Fibroblast of lung (primary cell): ENCODE measurements around the gene CHN2. TPM values are rescaled to one million over a fixed set of nuclear protein-coding genes. Genes with fewer than 3 reads are reported as not detected.

Experiments
- DNase-seq, 2 donors: peaks; one replicate each; pipeline versions ENCODE4 v3.0.0 to v3.0.0-alpha.2; 2010; ENCODE audit warnings: low read depth in 2 of 2
- H2AFZ ChIP-seq: 2 replicates; pipeline ENCODE4 v1.5.1; 2012; ENCODE audit warnings: low read length, control low read depth, inconsistent platforms
- H3K27ac ChIP-seq: 2 replicates; pipeline ENCODE4 v1.5.1; 2011; ENCODE audit warnings: low read length, control low read depth; ENCODE audit not compliant: insufficient read depth
- H3K27me3 ChIP-seq: 2 replicates; pipeline ENCODE4 v1.5.1; 2011; ENCODE audit warnings: mild to moderate bottlenecking, low read length; ENCODE audit not compliant: control insufficient read depth, insufficient read depth
- H3K36me3 ChIP-seq: 2 replicates; pipeline ENCODE4 v1.5.1; 2011; ENCODE audit warnings: low read length; ENCODE audit not compliant: control insufficient read depth, insufficient read depth
- H3K4me1 ChIP-seq: 2 replicates; pipeline ENCODE4 v1.5.1; 2011; ENCODE audit warnings: low read length; ENCODE audit not compliant: control insufficient read depth, insufficient read depth; ENCODE audit errors: extremely low read depth
- H3K4me2 ChIP-seq: 2 replicates; pipeline ENCODE4 v1.5.1; 2011; ENCODE audit warnings: low read length, control low read depth; ENCODE audit not compliant: insufficient read depth; ENCODE audit errors: extremely low read depth
- H3K4me3 ChIP-seq, 4 experiments: fragments of 200-600 bp in 1 of 4; sonication (generic) in 1 of 4; replicated peaks in 1 of 4; 2 replicates each; pipeline ENCODE4 v1.5.1; 2011 to 2016; ENCODE audit warnings: low read length in 4 of 4, low read depth in 3 of 4, mild to moderate bottlenecking in 3 of 4, control low read depth in 2 of 4, inconsistent platforms in 1 of 4, mixed read lengths in 1 of 4; ENCODE audit not compliant: insufficient read depth in 1 of 4; ENCODE audit errors: control extremely low read depth in 1 of 4
- H3K79me2 ChIP-seq: 2 replicates; pipeline ENCODE4 v1.5.1; 2012; ENCODE audit warnings: mild to moderate bottlenecking, low read length, inconsistent platforms; ENCODE audit not compliant: control insufficient read depth, insufficient read depth
- H3K9ac ChIP-seq: 2 replicates; pipeline ENCODE4 v1.5.1; 2011; ENCODE audit warnings: mild to moderate bottlenecking, low read length, control low read depth; ENCODE audit not compliant: insufficient read depth
- H3K9me3 ChIP-seq: 2 replicates; pipeline ENCODE4 v1.5.1; 2012; ENCODE audit warnings: low read depth, low read length; ENCODE audit not compliant: control insufficient read depth, insufficient read depth
- H4K20me1 ChIP-seq: 2 replicates; pipeline ENCODE4 v1.5.1; 2011; ENCODE audit warnings: low read length; ENCODE audit not compliant: control insufficient read depth, insufficient read depth; ENCODE audit errors: extremely low read depth
- CTCF ChIP-seq, 2 donors: IDR thresholded peaks in 1 of 2; conservative IDR thresholded peaks in 1 of 2; 1 replicate in 1 of 2; 2 replicates in 1 of 2; pipeline ENCODE4 v1.5.1; 2011 to 2012; ENCODE audit warnings: low read length in 2 of 2, control low read depth in 1 of 2, inconsistent platforms in 1 of 2, low read depth in 1 of 2, mild to moderate bottlenecking in 1 of 2
- EZH2 ChIP-seq: IDR thresholded peaks from 2 replicates; pipeline ENCODE4 v1.5.1; 2012; ENCODE audit warnings: low read length, control low read depth, mild to moderate bottlenecking; ENCODE audit errors: missing control alignments
- polyA plus RNA-seq, 2 donors: library from polyadenylated mRNA; depleted of rRNA in 1 of 2; stranded (reverse) in 1 of 2; unstranded in 1 of 2; fragments of >200 nt; gene quantifications; 2 replicates each; pipeline ENCODE4 v1.2.1, GENCODE V29; 2011 to 2012; ENCODE audit warnings: missing spikeins in 1 of 2
- total RNA-seq: library from RNA; depleted of rRNA; stranded (reverse); fragments of >200 nt; gene quantifications from 2 replicates; pipeline ENCODE4 v1.2.1, GENCODE V29; 2014

The CHN2 gene
- total and polyA plus RNA-seq, 2 donors (not counting 1 experiment from before 2014, with no cell fraction given), result 0.33 to 0.53 TPM

DNA sequence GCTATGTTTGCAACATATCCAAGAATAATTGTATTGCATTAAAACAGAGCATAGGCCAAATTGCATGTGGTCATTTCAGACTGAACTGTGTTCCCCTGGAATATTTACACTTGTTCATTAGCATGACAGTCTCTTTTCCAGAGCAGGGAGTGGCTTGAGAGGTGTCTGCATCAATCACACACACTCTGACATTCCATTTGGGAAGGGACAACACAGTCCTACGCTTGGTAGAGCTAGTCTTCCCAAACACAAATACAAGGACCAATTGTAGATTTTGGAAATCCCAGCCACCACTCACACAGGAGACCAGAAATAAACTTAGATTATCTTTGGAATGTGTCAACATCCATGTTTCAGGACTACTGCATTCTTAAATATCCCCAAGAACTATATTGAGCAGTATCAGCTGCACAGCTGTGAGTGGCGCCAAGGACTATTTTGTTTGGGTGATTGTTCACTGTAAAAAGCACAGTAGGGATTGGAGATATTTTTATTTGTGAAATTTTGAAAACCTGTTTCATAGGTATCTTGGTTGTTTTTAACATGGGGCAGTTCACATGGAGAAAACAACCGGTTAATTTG lies 275.5 kb downstream of the CHN2 start:
- H3K9me3 ChIP-seq, result no peaks in the 10 kb centered on the region
- no peak overlapping the region for H3K4me3 ChIP-seq
- peaks cover 3% of the 10 kb centered on the region for H3K27me3 ChIP-seq
- no peak overlapping the region for H2AFZ ChIP-seq
- DNase-seq, result no peak
- no peak overlapping the region for H3K4me2 ChIP-seq
- H3K79me2 ChIP-seq, result no peaks in the 10 kb centered on the region
- TF ChIP-seq CTCF (conservative IDR thresholded peaks at IDR 0.05 in 1 of 2, IDR thresholded peaks at IDR 0.05 in 1 of 2; ENCODE audit: low read depth in 1 of 2, low read length in 2 of 2), result no peak
- TF ChIP-seq EZH2, result no peak
- no peaks in the 10 kb centered on the region for H4K20me1 ChIP-seq
- no peaks in the 10 kb centered on the region for H3K4me1 ChIP-seq
- no peaks in the 10 kb centered on the region for H3K36me3 ChIP-seq
- H3K27ac ChIP-seq, result no peak overlapping the region
- H3K9ac ChIP-seq, result no peak overlapping the region

DNA sequence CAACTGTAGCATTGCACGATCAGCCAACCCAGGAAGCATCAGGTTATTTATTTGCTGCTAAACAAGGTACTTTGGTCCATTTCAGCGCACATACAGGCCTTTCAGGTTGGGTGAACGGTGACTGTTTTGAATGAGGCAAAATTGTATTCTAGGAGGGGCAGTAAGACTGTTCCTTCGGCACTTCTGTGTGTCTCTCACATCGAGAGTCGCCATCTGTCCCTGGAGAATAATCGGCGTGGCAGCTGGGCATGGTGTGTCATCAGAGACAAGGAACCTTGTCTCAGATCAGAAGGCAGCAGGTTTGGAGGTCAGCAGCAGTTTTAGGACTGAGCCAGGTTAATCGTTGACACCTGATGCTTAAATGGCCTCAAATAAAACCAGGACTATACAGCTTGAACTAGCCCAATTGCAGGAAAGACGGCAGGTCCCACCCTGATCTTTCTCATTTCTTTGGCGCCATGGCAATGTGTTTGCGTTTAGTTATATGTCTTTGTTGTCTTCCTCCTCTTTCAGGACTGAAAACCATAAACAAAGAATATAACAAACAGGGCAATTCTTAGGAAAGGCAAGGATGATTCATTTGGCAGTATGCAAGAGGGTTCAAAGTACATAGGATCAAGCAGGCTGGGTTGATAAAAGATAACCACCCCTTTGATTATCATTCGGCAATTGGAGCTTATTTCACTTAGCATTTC lies 277.0 kb downstream of the CHN2 start:
- no peak overlapping the region for H3K4me3 ChIP-seq
- no peaks in the 10 kb centered on the region for H3K79me2 ChIP-seq
- no peak overlapping the region for H2AFZ ChIP-seq
- no peaks in the 10 kb centered on the region for H3K36me3 ChIP-seq
- H3K27me3 ChIP-seq, result peaks cover 3% of the 10 kb centered on the region
- H3K4me2 ChIP-seq, result no peak overlapping the region
- DNase-seq, result no peak
- H3K9ac ChIP-seq, result no peak overlapping the region
- no peaks in the 10 kb centered on the region for H4K20me1 ChIP-seq
- H3K9me3 ChIP-seq, result no peaks in the 10 kb centered on the region
- TF ChIP-seq CTCF (conservative IDR thresholded peaks at IDR 0.05 in 1 of 2, IDR thresholded peaks at IDR 0.05 in 1 of 2; ENCODE audit: low read depth in 1 of 2, low read length in 2 of 2), result no peak
- no peak for TF ChIP-seq EZH2
- no peak overlapping the region for H3K27ac ChIP-seq
- no peaks in the 10 kb centered on the region for H3K4me1 ChIP-seq

DNA sequence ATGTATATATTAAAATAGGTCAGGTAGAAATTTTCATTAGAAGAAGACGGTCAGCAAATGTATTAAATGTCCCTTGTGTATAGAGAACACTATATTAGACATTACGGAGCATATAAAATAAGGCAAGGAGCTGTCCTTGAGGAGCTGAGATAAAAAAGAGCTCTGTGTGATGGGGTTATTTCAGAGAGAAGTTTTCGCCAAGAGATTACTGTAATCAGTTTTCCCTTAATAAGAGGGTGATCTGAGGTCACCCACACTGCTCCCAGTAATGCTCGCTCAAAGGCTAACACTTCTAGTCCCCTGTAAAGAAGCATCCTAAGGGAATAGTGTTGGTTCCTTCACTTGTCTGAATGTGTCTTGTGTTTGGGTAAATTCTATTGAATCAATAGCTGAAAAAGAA lies 282.3 kb downstream of the CHN2 start:
- H3K79me2 ChIP-seq, result no peaks in the 10 kb centered on the region
- H3K9me3 ChIP-seq, result no peaks in the 10 kb centered on the region
- TF ChIP-seq EZH2 (no peak), CTCF (conservative IDR thresholded peaks at IDR 0.05 in 1 of 2, IDR thresholded peaks at IDR 0.05 in 1 of 2; ENCODE audit: low read depth in 1 of 2, low read length in 2 of 2) (no peak)
- no peak overlapping the region for H3K4me2 ChIP-seq
- DNase-seq, result no peak
- H3K9ac ChIP-seq, result no peak overlapping the region
- no peaks in the 10 kb centered on the region for H4K20me1 ChIP-seq
- no peak overlapping the region for H3K27ac ChIP-seq
- H3K4me1 ChIP-seq, result peaks cover 2% of the 10 kb centered on the region
- no peak overlapping the region for H2AFZ ChIP-seq
- no peak overlapping the region for H3K4me3 ChIP-seq
- no peaks in the 10 kb centered on the region for H3K36me3 ChIP-seq
- peaks cover 3% of the 10 kb centered on the region for H3K27me3 ChIP-seq
